ENCODE measurements around the gene SPDYE6.
"Not testable (repeated sequence)": the region's sequence is repeated elsewhere in the genome, so short reads cannot be mapped to it uniquely, and the experiment has no call there.

GRCh38 chr7:102404862-102405188 lies 48.6 kb upstream of the SPDYE6 start:
- not testable (repeated sequence) for TF ChIP-seq EZH2 (IDR thresholded peaks at IDR 0.05; ENCODE audit: borderline replicate concordance, insufficient read depth, low read depth, low read length, poor library complexity, severe bottlenecking)
- peak; percentile 47 for TF ChIP-seq CTCF (IDR thresholded peaks at IDR 0.05)

Data from B cell (primary cell).